Measurements from ENCODE around the gene QSER1. TPM values are rescaled to one million over a fixed set of nuclear protein-coding genes. Genes with fewer than 3 reads are reported as not detected.

Gene QSER1
- total and polyA plus RNA-seq, 9 of the 15 experiments (the other 6 are each of a cell fraction or from before 2014, with no cell fraction given) = 5.8 to 33.6 (median 22.3) TPM

- Histone ChIP-seq H3K9ac (ENCODE audit: insufficient read depth in 1 of 2, low read depth in 2 of 2, low read length in 2 of 2) (no peak overlapping the region), H3K9me3 (replicated peaks; ENCODE audit: control insufficient read depth, insufficient read depth, low read depth, low read length) (no peaks in the 10 kb centered on the region), H3K4me2 (ENCODE audit: insufficient read depth, low read length) (no peak overlapping the region), H4K20me1 (replicated peaks; ENCODE audit: control insufficient read depth, insufficient read depth, low read length) (no peaks in the 10 kb centered on the region), H3K27me3 (ENCODE audit: control insufficient read depth in 2 of 2, insufficient read depth in 2 of 2, low read length in 2 of 2) (no peaks in the 10 kb centered on the region), H3K4me3 (no peak overlapping the region), H3K27ac (ENCODE audit: extremely low read depth, low read depth, low read length) (no peak overlapping the region), H3K4me1 (replicated peaks in 1 of 2; ENCODE audit: control insufficient read depth in 2 of 2, insufficient read depth in 2 of 2, low read length in 2 of 2) (no peaks in the 10 kb centered on the region), H2AFZ (ENCODE audit: low read depth, low read length) (no peak overlapping the region), H3K36me3 (ENCODE audit: control insufficient read depth, insufficient read depth, low read length) (peaks cover 12% of the 10 kb centered on the region; the same call in 2 of the 3 replicates), H3K9me1 (ENCODE audit: control insufficient read depth, insufficient read depth, low read length) (no peaks in the 10 kb centered on the region), H3K79me2 (ENCODE audit: control insufficient read depth, insufficient read depth, low read length) (no peaks in the 10 kb centered on the region)
- no TSS peak for BruUV-seq (replicated peaks)
- intact Hi-C loops (cut with micrococcal nuclease) = no loop called here
- ChIA-PET POLR2A (interaction anchor here (2.1 to 3.1 kb wide), 2 partner anchors 11 kb away, joined by 7 to 25 read pairs; partner anchors contain the start of genes DEPDC7 and TCP11L1), CTCF (ENCODE audit: low intra/inter-chr PET ratio) (no interaction called here)
- in situ Hi-C loops (cut with MboI) = no loop called here
- DNase-seq (ENCODE audit: extremely low read depth in 1 of 4, low spot score in 3 of 4) (no peak), FAIRE-seq (no peak), ATAC-seq (no peak)
- TF ChIP-seq XRCC3 (IDR thresholded peaks at IDR 0.05) = no peak
- no peak for TF ChIP-seq PTRF (tag; IDR thresholded peaks at IDR 0.05)
- no peak for TF ChIP-seq ZNF717 (CRISPR knock-in tag; IDR thresholded peaks at IDR 0.05)
- no peak for TF ChIP-seq GTF2E2 (tag; IDR thresholded peaks at IDR 0.05)
- no peak for TF ChIP-seq TGIF2 (CRISPR knock-in tag; IDR thresholded peaks at IDR 0.05)
- TF ChIP-seq NFE2L1 (tag; IDR thresholded peaks at IDR 0.05; ENCODE audit: borderline replicate concordance, low read depth) = no peak
- no peak for TF ChIP-seq E2F6 (IDR thresholded peaks at IDR 0.05; ENCODE audit: borderline replicate concordance in 1 of 2, extremely low read depth in 1 of 2, insufficient read depth in 1 of 2, insufficient read length in 1 of 2, low read depth in 1 of 2, low read length in 1 of 2, poor library complexity in 1 of 2, severe bottlenecking in 1 of 2)
- TF ChIP-seq ZFP36 (IDR thresholded peaks at IDR 0.05; ENCODE audit: low read depth, low read length, partially characterized antibody) = no peak
- WGBS (ENCODE audit: insufficient coverage, low coverage, missing lambda C conversion rate) = 88% methylated on average over 4 of the region's 4 CpGs
Measured at GRCh38 chr11:33027846-33028536, 135.4 kb downstream of the QSER1 start.
